ENCODE measurements around the gene GTF2H4. TPM values are rescaled to one million over a fixed set of nuclear protein-coding genes. Genes with fewer than 3 reads are reported as not detected.

GTF2H4 gene
- total and polyA plus RNA-seq, 10 of the 15 experiments (the other 5 are each of a cell fraction or from before 2014, with no cell fraction given): 1.1 to 43.8 (median 18.9) TPM

GRCh38 chr6:30889496-30889885 lies 18.5 kb upstream of the GTF2H4 start:
- Histone ChIP-seq H3K36me3 (ENCODE audit: control insufficient read depth in 2 of 2, insufficient read depth in 2 of 2, low read length in 1 of 2) (peaks cover 0 to 6% of the 10 kb centered on the region in 2 experiments; a peak in 3 of 4 replicates), H3K9me3 (replicated peaks; ENCODE audit: control insufficient read depth, insufficient read depth, low read length) (no peaks in the 10 kb centered on the region), H3K27me3 (replicated peaks in 1 of 2; ENCODE audit: control insufficient read depth in 2 of 2, insufficient read depth in 2 of 2, low read length in 1 of 2) (no peaks in the 10 kb centered on the region), H3K4me2 (ENCODE audit: control insufficient read depth, insufficient read depth) (no peak overlapping the region), H3K4me1 (ENCODE audit: control insufficient read depth, insufficient read depth, low read length) (peaks cover 16% of the 10 kb centered on the region), H2AFZ (ENCODE audit: control insufficient read depth, low read depth, low read length) (no peak overlapping the region), H3K27ac (ENCODE audit: control insufficient read depth, insufficient read depth) (no peak overlapping the region), H3K9ac (ENCODE audit: control insufficient read depth, insufficient read depth, low read length) (no peak overlapping the region), H4K20me1 (ENCODE audit: control insufficient read depth, insufficient read depth) (no peaks in the 10 kb centered on the region), H3K79me2 (ENCODE audit: control insufficient read depth, insufficient read depth, low read length) (peaks cover 10% of the 10 kb centered on the region), H3K4me3 (no peak overlapping the region)
- ChIA-PET SMC1A (ENCODE audit: uncharacterized antibody, unreplicated experiment) (interaction anchor here (1.7 to 2.0 kb wide), 2 partner anchors 48 to 60 kb away, joined by 4 to 6 read pairs; no protein-coding TSS in a partner anchor), CTCF (interaction anchor here (1.0 to 2.5 kb wide), 4 partner anchors 24 to 198 kb away, joined by 3 to 8 read pairs (median 6); partner anchors contain the start of gene VARS2), POLR2A (interaction anchor here (1.0 to 1.8 kb wide), 2 partner anchors 11 to 25 kb away, joined by 3 to 5 read pairs; partner anchors contain the start of gene VARS2), RAD21 (ENCODE audit: unreplicated experiment) (interaction anchor here (3.1 kb wide), 1 partner anchor 25 kb away, joined by 18 read pairs; the partner anchor contains the start of gene VARS2)
- DNase-seq (ENCODE audit: low read depth, low spot score): no peak
- intact Hi-C loops (cut with micrococcal nuclease; ENCODE audit: unreplicated experiment): no loop called here
- WGBS (ENCODE audit: insufficient coverage, insufficient replicate concordance, low lambda C conversion rate, missing lambda C conversion rate): 55% methylated on average over 4 of the region's 4 CpGs
- FAIRE-seq: no peak
- in situ Hi-C loops (cut with MboI): no loop called here
- TF ChIP-seq RELA (IDR thresholded peaks at IDR 0.05; ENCODE audit: borderline replicate concordance, partially characterized antibody): no peak
- no peak for TF ChIP-seq PML (IDR thresholded peaks at IDR 0.05; ENCODE audit: low read length)
- no peak for TF ChIP-seq ATF7 (IDR thresholded peaks at IDR 0.05; ENCODE audit: low read depth)
- TF ChIP-seq PRDM15 (CRISPR knock-in tag; IDR thresholded peaks at IDR 0.05): no peak
- no TSS peak for BruUV-seq (replicated peaks)
- no peak for ATAC-seq
